ENCODE results near the gene TBC1D3G. TPM values are rescaled to one million over a fixed set of nuclear protein-coding genes. Genes with fewer than 3 reads are reported as not detected.
"Not testable (repeated sequence)": the region's sequence is repeated elsewhere in the genome, so short reads cannot be mapped to it uniquely, and the experiment has no call there.

Gene TBC1D3G
- total RNA-seq (2014; rRNA removed; shearing (Covaris generic)) = not detected in 2 replicates
- polyA plus RNA-seq (2014; cell fraction: nucleus; rRNA removed) = not detected in 2 replicates

DNA sequence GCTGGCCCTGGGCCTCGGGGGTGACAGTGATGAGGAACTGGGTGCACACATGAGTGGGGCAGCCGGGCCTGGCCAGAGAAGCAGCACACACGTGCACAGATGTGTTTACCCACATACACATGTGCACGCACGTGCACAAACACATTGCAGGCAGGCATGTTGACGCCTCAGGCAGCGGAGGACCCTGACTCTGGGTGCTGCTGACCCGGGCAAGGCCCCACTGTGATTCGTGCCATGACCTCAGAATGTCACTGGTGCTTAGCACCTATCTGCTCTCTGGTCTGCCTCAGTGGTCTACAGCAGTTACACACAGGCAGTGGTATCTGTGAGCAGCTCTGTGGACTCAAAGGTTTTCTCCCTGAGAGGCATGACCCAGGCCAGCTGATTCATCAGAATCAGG lies at the start of gene TBC1D3G:
TBC1D3G (plus strand) TSS at position 301 of the 400 bp plus-strand sequence. CDS start 1,528 bp downstream, outside the sequence.
- DNase-seq (ENCODE audit: extremely low read depth, low read depth) = not testable (repeated sequence)

DNA sequence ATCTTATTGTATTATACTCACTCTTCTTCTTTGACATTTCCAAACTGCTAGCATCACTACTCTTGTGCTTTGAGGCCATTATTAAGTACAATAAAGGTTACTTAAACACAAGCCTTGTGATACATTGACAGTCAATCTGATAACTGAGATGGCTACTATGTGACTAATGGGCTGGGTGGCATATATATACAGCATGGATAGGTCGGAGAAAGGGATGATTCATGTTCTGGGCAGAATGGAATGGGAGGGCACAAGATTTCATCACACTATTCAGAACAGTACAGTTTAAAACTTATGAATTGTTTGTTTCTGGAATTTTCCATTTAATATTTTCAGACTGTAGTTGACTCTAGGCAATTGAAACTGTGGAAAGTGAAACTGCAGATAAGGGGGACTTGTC lies 40.4 kb upstream of the TBC1D3G start:
- not testable (repeated sequence) for DNase-seq (ENCODE audit: extremely low read depth, low read depth)

DNA sequence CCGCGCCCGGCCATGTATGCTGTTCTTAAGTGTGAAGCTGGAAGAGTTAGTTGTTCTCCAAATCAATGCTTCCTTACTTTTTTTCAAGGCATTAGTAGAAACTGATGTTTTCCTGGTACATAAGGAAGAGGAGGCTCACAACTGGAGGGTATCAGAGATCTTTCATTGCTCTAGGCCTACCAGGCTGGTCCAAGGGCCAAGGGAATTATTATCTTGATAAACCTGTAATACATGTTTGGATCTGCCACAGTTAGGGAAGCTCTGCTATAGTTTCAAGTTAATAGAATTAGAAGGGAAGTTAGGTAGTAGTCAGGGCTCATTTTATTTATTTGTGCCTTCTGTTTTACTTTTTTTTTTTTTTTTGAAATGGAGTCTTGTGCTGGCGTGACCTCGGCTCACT lies 39.5 kb upstream of the TBC1D3G start:
- not testable (repeated sequence) for DNase-seq (ENCODE audit: extremely low read depth, low read depth)

DNA sequence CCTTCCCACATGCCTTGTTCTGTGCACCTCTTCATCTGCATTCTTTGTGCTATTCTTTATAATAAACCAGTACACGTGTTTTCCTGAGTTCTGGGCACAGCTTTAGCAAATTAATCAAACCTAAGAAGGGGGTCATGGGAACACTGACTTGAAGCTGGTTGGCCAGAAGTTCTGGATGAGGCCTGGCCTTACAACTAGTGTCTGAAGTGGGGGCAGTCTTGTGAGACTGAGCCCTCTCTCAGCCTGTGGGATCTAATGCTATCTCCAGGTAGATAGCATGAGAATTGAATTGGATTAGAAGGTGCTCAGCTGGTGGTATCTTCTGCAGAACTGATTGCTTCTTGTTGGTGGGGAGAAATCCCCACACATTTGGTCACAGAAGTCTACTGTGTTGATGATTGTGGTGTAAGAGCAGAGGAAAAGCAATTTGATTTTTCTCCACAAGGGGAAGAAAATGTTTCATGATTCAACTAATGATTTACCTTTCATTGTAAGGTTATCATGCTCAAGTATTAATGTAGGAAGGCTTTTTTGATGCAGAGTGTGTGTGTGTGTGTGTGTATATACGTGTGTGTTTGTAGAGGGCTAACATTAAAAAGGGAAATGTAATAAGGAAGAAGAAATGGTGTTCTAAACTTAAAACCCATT lies 33.6 kb upstream of the TBC1D3G start:
- DNase-seq (ENCODE audit: extremely low read depth, low read depth) = not testable (repeated sequence)

DNA sequence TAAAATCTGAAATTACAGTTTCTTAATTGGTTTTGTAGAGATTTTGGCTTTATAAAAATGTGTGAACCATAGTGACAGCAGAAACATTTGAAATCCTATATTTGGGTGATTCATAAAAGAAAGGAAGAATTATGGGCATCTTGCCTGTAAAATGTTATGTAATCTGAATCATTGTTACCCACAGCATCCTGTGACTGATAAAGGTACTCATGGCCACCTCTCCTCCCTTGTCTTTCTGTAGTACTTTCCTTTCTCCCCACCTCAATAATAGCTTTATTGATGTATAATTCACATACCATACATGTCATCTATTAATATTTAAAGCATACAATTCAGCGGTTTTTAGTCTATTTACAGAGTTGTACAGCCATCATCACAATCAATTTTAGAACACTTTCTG lies 28.5 kb upstream of the TBC1D3G start:
- not testable (repeated sequence) for DNase-seq (ENCODE audit: extremely low read depth, low read depth)

DNA sequence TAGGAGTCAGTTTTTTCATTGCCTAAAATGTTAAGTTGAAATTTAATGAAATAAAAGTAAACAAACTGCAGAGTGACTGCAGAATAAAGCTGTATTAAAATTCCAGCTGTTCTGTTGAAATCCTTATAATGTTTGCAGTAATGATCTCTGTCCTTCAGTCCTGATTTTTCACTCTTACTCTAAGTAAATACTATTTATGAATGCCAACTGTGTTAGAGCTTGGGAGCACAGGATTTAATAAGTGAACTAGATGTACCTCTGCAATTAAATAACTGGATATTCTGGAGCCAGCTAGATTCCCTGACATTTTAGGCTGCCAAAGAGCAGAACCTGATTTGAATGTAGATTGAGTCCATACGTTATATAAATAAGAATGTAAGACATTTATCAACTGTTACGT lies 7.9 kb upstream of the TBC1D3G start:
- not testable (repeated sequence) for DNase-seq (ENCODE audit: extremely low read depth, low read depth)

DNA sequence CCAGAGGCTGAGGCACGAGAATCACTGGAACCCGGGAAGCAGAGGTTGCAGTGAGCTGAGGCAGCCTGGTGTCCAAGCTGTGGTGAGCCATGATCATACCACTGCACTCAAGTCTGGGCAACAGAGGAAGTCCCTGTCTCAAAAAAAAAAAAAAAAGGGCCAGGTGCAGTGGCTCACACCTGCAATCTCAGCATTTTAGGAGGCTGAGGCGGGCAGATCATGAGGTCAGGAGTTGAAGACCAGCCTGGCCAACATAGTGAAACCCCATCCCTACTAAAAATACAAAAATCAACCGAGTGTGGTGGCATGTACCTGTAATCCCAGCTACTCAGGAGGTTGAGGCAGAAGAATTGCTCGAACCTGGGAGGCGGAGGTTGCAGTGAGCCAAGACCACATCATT lies 38.8 kb downstream of the TBC1D3G start:
- DNase-seq (ENCODE audit: extremely low read depth, low read depth) = not testable (repeated sequence)

DNA sequence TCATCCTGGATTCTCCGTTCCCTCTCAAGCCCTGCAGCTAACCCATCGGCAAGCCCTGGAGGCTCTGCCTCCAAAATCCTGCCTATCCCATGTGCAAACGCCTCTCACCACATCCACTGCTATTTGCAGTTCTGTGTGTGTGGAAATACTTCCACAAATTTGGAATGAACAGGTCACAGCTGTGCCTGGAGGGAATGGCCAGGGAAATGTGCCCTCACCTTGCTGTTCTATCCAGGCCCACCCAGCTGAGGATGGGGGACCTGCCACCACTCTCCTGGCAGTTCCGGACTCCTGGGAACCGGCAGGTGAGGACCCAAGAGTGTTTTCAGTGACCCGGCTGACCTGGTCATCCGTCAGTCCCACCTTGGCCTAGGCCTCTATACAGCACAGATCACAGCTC lies 52.3 kb downstream of the TBC1D3G start:
- not testable (repeated sequence) for DNase-seq (ENCODE audit: extremely low read depth, low read depth)

Small RNA genes within 50 kb of the gene (small RNA-seq; reads per million reads assigned to genes)
- gene RF00019 = 0 reads per million in 2 experiments

Other genes starting within 250 kb of the TBC1D3G start
- gene CCL3, start 233.7 kb upstream of the TBC1D3G start, total RNA-seq (2014; rRNA removed; shearing (Covaris generic)) = not detected in 2 replicates
- not detected in 2 replicates for gene CCL4, start 220.1 kb upstream of the TBC1D3G start, total RNA-seq (2014; rRNA removed; shearing (Covaris generic))
- 0.58 and 0.97 TPM in 2 replicates for gene TBC1D3B, start 147.2 kb upstream of the TBC1D3G start, total RNA-seq (2014; rRNA removed; shearing (Covaris generic))
- not detected in 2 replicates for gene CCL3L1, start 127.1 kb upstream of the TBC1D3G start, total RNA-seq (2014; rRNA removed; shearing (Covaris generic))
- not detected in 2 replicates for gene CCL4L2, start 112.8 kb upstream of the TBC1D3G start, total RNA-seq (2014; rRNA removed; shearing (Covaris generic))
- gene TBC1D3I, start 59.3 kb upstream of the TBC1D3G start, total RNA-seq (2014; rRNA removed; shearing (Covaris generic)) = not detected in 2 replicates
- gene TBC1D3H, start 64.6 kb downstream of the TBC1D3G start, total RNA-seq (2014; rRNA removed; shearing (Covaris generic)) = not detected in 2 replicates
- gene ZNHIT3, start 162.8 kb downstream of the TBC1D3G start, total RNA-seq (2014; rRNA removed; shearing (Covaris generic)) = 56.7 and 63.8 TPM in 2 replicates
- gene MYO19, start 211.0 kb downstream of the TBC1D3G start, total RNA-seq (2014; rRNA removed; shearing (Covaris generic)) = 64.9 and 68.0 TPM in 2 replicates
- gene PIGW, start 211.1 kb downstream of the TBC1D3G start, total RNA-seq (2014; rRNA removed; shearing (Covaris generic)) = 9.1 and 12.6 TPM in 2 replicates
- 51.5 and 59.2 TPM in 2 replicates for gene GGNBP2, start 221.0 kb downstream of the TBC1D3G start, total RNA-seq (2014; rRNA removed; shearing (Covaris generic))

Measured in NCI-H460 (cell line).